Vagina (tissue), 2 donors: ENCODE measurements around the gene OR1I1.

Experiments used
- POLR2A ChIP-seq, 2 donors: fragments of 450-650 bp; IDR thresholded peaks; one replicate each; pipeline ENCODE4 v1.6.1; 2017; ENCODE audit warnings: antibody characterized with exemption in 2 of 2, mild to moderate bottlenecking in 2 of 2, moderate library complexity in 2 of 2
- POLR2AphosphoS5 ChIP-seq, 2 donors: sonication (generic); formaldehyde crosslinking; IDR thresholded peaks; one replicate each; pipeline ENCODE4 v1.9.0; 2017; ENCODE audit warnings: antibody characterized with exemption in 2 of 2, mild to moderate bottlenecking in 2 of 2, low read depth in 1 of 2; ENCODE audit not compliant: insufficient read depth in 1 of 2

DNA sequence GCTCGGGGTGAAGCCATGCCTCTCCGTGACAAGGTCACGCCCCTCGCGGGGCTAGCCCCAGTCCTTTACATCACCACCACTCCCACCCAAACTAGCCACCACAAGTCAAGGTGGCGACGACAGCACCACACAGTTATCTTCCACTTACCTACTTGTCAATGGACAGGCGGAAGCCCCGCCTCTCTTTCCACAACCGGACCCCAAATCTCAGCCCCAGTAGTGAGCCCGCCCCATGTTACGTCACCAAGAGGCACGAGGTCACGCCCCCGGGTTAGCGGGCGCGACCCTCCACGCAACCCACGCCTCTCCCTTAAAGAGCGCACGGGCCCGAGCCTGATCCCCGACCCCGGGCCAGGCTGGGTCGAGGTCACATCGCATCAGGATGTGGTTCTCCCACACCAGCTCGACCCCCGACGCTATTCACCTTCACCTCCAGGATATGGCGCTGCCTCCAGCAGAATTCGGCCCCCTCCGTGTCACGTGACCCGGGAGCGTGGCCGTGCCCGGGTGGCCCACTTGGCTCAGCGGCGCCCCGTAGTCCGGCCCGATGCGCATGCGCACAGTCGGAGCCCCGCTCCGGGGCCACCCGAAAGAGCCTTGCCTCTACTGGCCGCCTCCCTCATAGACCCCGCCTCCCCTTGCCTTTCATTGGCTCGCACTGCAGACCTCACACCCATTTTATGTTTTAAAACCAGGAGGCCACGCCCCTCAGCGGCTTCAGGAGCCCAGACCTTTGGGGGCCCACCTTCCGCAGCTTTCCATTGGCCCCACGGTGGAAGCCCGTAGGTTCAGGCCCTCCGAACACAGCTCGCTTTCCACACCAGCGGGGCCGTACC is 43.4 kb downstream of the OR1I1 start:
- TF ChIP-seq POLR2AphosphoS5 (IDR thresholded peaks at IDR 0.05; ENCODE audit: insufficient read depth in 1 of 2, low read depth in 1 of 2) (peak; percentile 94 to 95), POLR2A (IDR thresholded peaks at IDR 0.05) (peak in 1 of 2 donors; percentile 40)
